HG03045 (cell line): ENCODE results near the gene NCCRP1.

Source experiments
- ATAC-seq: cut with Tn5 transposase; IDR thresholded peaks from one replicate; pipeline ENCODE4 v1.9.1; 2021; ENCODE audit warnings: mild to moderate bottlenecking, moderate library complexity; ENCODE audit not compliant: unreplicated experiment

The NCCRP1 gene

GRCh38 chr19:39178296-39179006 lies 18.3 kb upstream of the NCCRP1 start:
- no peak for ATAC-seq

GRCh38 chr19:39179754-39180153 lies 17.0 kb upstream of the NCCRP1 start:
- no peak for ATAC-seq

GRCh38 chr19:39180749-39181148 lies 16.0 kb upstream of the NCCRP1 start:
- no peak for ATAC-seq

GRCh38 chr19:39181500-39182173 lies 15.1 kb upstream of the NCCRP1 start:
- ATAC-seq = no peak

- ATAC-seq = no peak
Measured at GRCh38 chr19:39182174-39182505, 14.6 kb upstream of the NCCRP1 start.

GRCh38 chr19:39183104-39183503 lies 13.7 kb upstream of the NCCRP1 start:
- no peak for ATAC-seq

GRCh38 chr19:39186391-39186790 lies 10.4 kb upstream of the NCCRP1 start:
- ATAC-seq = no peak

GRCh38 chr19:39187552-39187943 lies 9.2 kb upstream of the NCCRP1 start:
- ATAC-seq = no peak

GRCh38 chr19:39188960-39189359 lies 7.8 kb upstream of the NCCRP1 start:
- no peak for ATAC-seq

- no peak for ATAC-seq
Measured at GRCh38 chr19:39190768-39191167, 6.0 kb upstream of the NCCRP1 start.

- ATAC-seq = no peak
Measured at GRCh38 chr19:39192846-39193245, 3.9 kb upstream of the NCCRP1 start.

- ATAC-seq = no peak
Measured at GRCh38 chr19:39193803-39194202, 3.0 kb upstream of the NCCRP1 start.

GRCh38 chr19:39194832-39195542 lies 1.8 kb upstream of the NCCRP1 start:
- no peak for ATAC-seq

- no peak for ATAC-seq
Measured at GRCh38 chr19:39195755-39196154, 1.0 kb upstream of the NCCRP1 start.

GRCh38 chr19:39196320-39196719 lies 444 bp upstream of the NCCRP1 start:
- no peak for ATAC-seq

- no peak for ATAC-seq
Measured at GRCh38 chr19:39197808-39198207, 1.0 kb downstream of the NCCRP1 start.

GRCh38 chr19:39199025-39199424 lies 2.3 kb downstream of the NCCRP1 start:
- ATAC-seq = no peak

- no peak for ATAC-seq
Measured at GRCh38 chr19:39200066-39200802, 3.5 kb downstream of the NCCRP1 start.

- ATAC-seq = no peak
Measured at GRCh38 chr19:39200803-39201115, 4.0 kb downstream of the NCCRP1 start.

GRCh38 chr19:39202998-39203355 lies 6.2 kb downstream of the NCCRP1 start:
- no peak for ATAC-seq
